ENCODE data around the gene AGAP4.
"Not testable (repeated sequence)": the region's sequence is repeated elsewhere in the genome, so short reads cannot be mapped to it uniquely, and the experiment has no call there.

The AGAP4 gene

DNA sequence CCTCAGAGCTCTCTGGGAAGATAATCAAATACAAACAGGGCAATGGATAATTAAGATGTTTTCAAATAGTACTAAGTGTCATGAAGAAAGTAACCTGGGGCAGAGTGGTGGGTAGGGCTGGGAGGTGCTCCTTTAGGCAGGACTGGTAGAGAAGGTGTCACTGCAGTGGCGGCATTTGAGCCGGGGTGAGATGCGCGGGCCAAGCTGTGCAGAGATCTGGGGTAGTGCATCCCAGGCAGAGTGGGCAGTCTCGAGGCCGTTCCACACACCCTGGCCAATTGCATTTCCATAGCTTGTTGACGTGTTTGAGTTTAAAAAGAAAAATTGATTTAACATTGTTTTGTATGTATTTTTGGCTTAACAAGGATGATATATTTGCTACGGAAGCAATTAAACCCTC, 57.3 kb downstream of the AGAP4 start:
- DNase-seq = not testable (repeated sequence)

GRCh38 chr10:45787212-45787741, 60.0 kb downstream of the AGAP4 start:
- not testable (repeated sequence) for DNase-seq

DNA sequence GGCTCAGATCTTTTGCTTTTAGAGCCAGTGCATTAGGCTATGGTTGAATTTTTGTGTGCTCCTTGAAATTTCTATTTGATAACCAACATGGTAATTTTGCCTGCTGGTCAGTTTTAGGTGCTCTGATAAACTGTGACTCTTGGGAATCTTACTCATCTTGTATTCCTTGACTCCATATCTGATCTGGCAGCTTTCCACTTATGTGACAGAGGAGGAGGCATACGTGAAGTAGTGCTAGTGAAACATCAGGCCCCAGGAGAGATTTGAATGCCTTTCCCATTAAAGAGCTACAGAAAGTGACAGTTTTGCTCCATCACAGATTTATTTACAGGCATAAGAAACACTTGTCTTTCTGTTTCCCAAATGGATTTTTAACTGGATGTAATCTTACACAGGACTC, 61.1 kb downstream of the AGAP4 start:
- not testable (repeated sequence) for DNase-seq

Measured in activated CD4-positive, alpha-beta T cell treated with anti-CD3 and anti-CD28 coated beads for 4 hours (primary cell).